AG04449 (cell line): ENCODE results near the gene IL17RD.

Source experiments
- CTCF ChIA-PET: fragments of 350-600 bp; formaldehyde crosslinking; extraction: SDS; loops from one replicate; lab custom pipeline; 2021; ENCODE audit warnings: antibody characterized with exemption; lab: Yijun Ruan, JAX
- POLR2A ChIA-PET: fragments of 400-600, 350-600 bp; formaldehyde crosslinking; extraction: SDS; loops from one replicate; lab custom pipeline; 2020; ENCODE audit warnings: antibody characterized with exemption, inconsistent platforms; lab: Yijun Ruan, JAX
- DNase-seq: peaks from one replicate; pipeline ENCODE4 v3.0.0-alpha.2; 2010; ENCODE audit warnings: low read depth, low spot score
- H3K4me3 ChIP-seq: 2 replicates; pipeline ENCODE4 v1.5.1; 2011; ENCODE audit warnings: low read depth, mild to moderate bottlenecking, control low read depth, low read length
- CTCF ChIP-seq: IDR thresholded peaks from one replicate; pipeline ENCODE4 v1.5.1; 2011; ENCODE audit warnings: mild to moderate bottlenecking, moderate library complexity, low read length, control low read depth, inconsistent platforms; ENCODE audit not compliant: insufficient read depth; ENCODE audit errors: missing control alignments

Gene IL17RD

GRCh38 chr3:57130571-57131209, 34.5 kb downstream of the IL17RD start:
- no peak for TF ChIP-seq CTCF
- no peak overlapping the region for H3K4me3 ChIP-seq
- POLR2A ChIA-PET = no interaction called here
- CTCF ChIA-PET = interaction anchor here (1.9 kb wide), 1 partner anchor 40 kb away, joined by 6 read pairs; no protein-coding TSS in a partner anchor
- DNase-seq = no peak

- ChIA-PET CTCF (interaction anchor here (1.9 kb wide), 1 partner anchor 41 kb away, joined by 10 read pairs; no protein-coding TSS in a partner anchor), POLR2A (no interaction called here)
- DNase-seq = no peak
- TF ChIP-seq CTCF = no peak
- H3K4me3 ChIP-seq = no peak overlapping the region
Measured at GRCh38 chr3:57128826-57129667, 36.1 kb downstream of the IL17RD start.

GRCh38 chr3:57127891-57128518, 37.1 kb downstream of the IL17RD start:
- H3K4me3 ChIP-seq = peak overlapping the region; percentile 23; the same call in 1 of the 2 replicates
- ChIA-PET CTCF (interaction anchor here (1.0 to 1.9 kb wide), 4 partner anchors 10 to 42 kb away, joined by 3 to 10 read pairs (median 4); no protein-coding TSS in a partner anchor), POLR2A (no interaction called here)
- no peak for DNase-seq
- TF ChIP-seq CTCF = no peak

- ChIA-PET POLR2A (no interaction called here), CTCF (interaction anchor here (0.9 to 2.3 kb wide), 2 partner anchors 26 to 44 kb away, joined by 3 to 10 read pairs; no protein-coding TSS in a partner anchor)
- no peak overlapping the region for H3K4me3 ChIP-seq
- no peak for TF ChIP-seq CTCF
- DNase-seq = no peak
Measured at GRCh38 chr3:57126244-57126643, 38.9 kb downstream of the IL17RD start.

- ChIA-PET CTCF (interaction anchor here (0.7 to 1.2 kb wide), 5 partner anchors 15 to 281 kb away, joined by 3 to 5 read pairs (median 3); no protein-coding TSS in a partner anchor), POLR2A (no interaction called here)
- no peak for DNase-seq
- no peak overlapping the region for H3K4me3 ChIP-seq
- no peak for TF ChIP-seq CTCF
Measured at GRCh38 chr3:57120451-57121174, 44.5 kb downstream of the IL17RD start.
